ENCODE results near the gene PAX7.

PAX7 gene

GRCh38 chr1:18644446-18644845 is 13.8 kb downstream of the PAX7 start:
- no peak overlapping the region for H3K27ac ChIP-seq
- TF ChIP-seq CTCF (conservative IDR thresholded peaks at IDR 0.05) = no peak

- TF ChIP-seq CTCF (conservative IDR thresholded peaks at IDR 0.05) = no peak
- H3K27ac ChIP-seq = no peak overlapping the region
Measured at GRCh38 chr1:18644973-18645746, 14.5 kb downstream of the PAX7 start.

GRCh38 chr1:18645747-18646090 is 15.1 kb downstream of the PAX7 start:
- H3K27ac ChIP-seq = no peak overlapping the region
- TF ChIP-seq CTCF (conservative IDR thresholded peaks at IDR 0.05) = no peak

- no peak overlapping the region for H3K27ac ChIP-seq
- no peak for TF ChIP-seq CTCF (conservative IDR thresholded peaks at IDR 0.05)
Measured at GRCh38 chr1:18646091-18646785, 15.6 kb downstream of the PAX7 start.

GRCh38 chr1:18646786-18647410 is 16.3 kb downstream of the PAX7 start:
- H3K27ac ChIP-seq = no peak overlapping the region
- no peak for TF ChIP-seq CTCF (conservative IDR thresholded peaks at IDR 0.05)

- TF ChIP-seq CTCF (conservative IDR thresholded peaks at IDR 0.05) = no peak
- H3K27ac ChIP-seq = no peak overlapping the region
Measured at GRCh38 chr1:18647681-18648214, 17.1 kb downstream of the PAX7 start.

GRCh38 chr1:18649693-18650370 is 19.2 kb downstream of the PAX7 start:
- H3K27ac ChIP-seq = no peak overlapping the region
- TF ChIP-seq CTCF (conservative IDR thresholded peaks at IDR 0.05) = no peak

All from VCaP (cell line).